Measurements from ENCODE around the gene SEBOX. TPM values are rescaled to one million over a fixed set of nuclear protein-coding genes. Genes with fewer than 3 reads are reported as not detected.

SEBOX gene
- total and polyA plus RNA-seq, 2 donors (not counting 1 experiment from before 2014, with no cell fraction given) = not detected

- 95% methylated on average over 19 of the region's 21 CpGs for WGBS (ENCODE audit: insufficient coverage)
- peak overlapping the region; percentile 88 for H3K4me3 Mint-ChIP-seq
- ATAC-seq (ENCODE audit: low read depth) (no peak), DNase-seq (no peak)
- no peaks in the 10 kb centered on the region for H4K20me1 ChIP-seq (ENCODE audit: control insufficient read depth, insufficient read depth, low read length, poor library complexity, severe bottlenecking)
- no peaks in the 10 kb centered on the region for H3K9me3 ChIP-seq (ENCODE audit: control extremely low read depth in 1 of 3, control insufficient read depth in 2 of 3, insufficient read depth in 1 of 3, low read length in 2 of 3)
- H3K27me3 Mint-ChIP-seq = no peaks in the 10 kb centered on the region
- H3K4me1 ChIP-seq (ENCODE audit: control insufficient read depth in 2 of 2, insufficient read depth in 2 of 2, low read length in 2 of 2) = peaks cover 13 to 22% of the 10 kb centered on the region in 2 donors
- no peak overlapping the region for H3K27ac Mint-ChIP-seq
- ChIA-PET POLR2A (no interaction called here), CTCF (no interaction called here)
- peak overlapping the region; percentile 83 for H2AFZ ChIP-seq (ENCODE audit: insufficient read depth, low read depth, low read length, poor library complexity, severe bottlenecking)
- no peak overlapping the region for H3K27ac ChIP-seq (ENCODE audit: low read length in 2 of 2)
- H3K9me3 Mint-ChIP-seq (ENCODE audit: insufficient read depth) = no peaks in the 10 kb centered on the region
- intact Hi-C loops (cut with micrococcal nuclease) = loop anchor here (5.0 kb wide), 1 partner anchor 35 kb away; no protein-coding TSS in a partner anchor
- no peaks in the 10 kb centered on the region for H3K36me3 ChIP-seq (replicated peaks in 1 of 2; ENCODE audit: control extremely low read depth in 1 of 2, control insufficient read depth in 1 of 2, extremely low read depth in 1 of 2, insufficient read depth in 2 of 2, low read length in 1 of 2)
- peaks cover 22% of the 10 kb centered on the region for H3K4me1 Mint-ChIP-seq
- H3K27me3 ChIP-seq (replicated peaks in 1 of 4; ENCODE audit: control extremely low read depth in 1 of 4, control insufficient read depth in 3 of 4, insufficient read depth in 4 of 4, low read length in 3 of 4) = no peaks in the 10 kb centered on the region
- TF ChIP-seq EZH2 (IDR thresholded peaks at IDR 0.05; ENCODE audit: borderline replicate concordance, insufficient read depth, low read depth, low read length, poor library complexity, severe bottlenecking) (no peak), CTCF (IDR thresholded peaks at IDR 0.05) (no peak)
- H3K79me2 ChIP-seq (ENCODE audit: control insufficient read depth, insufficient read depth, low read length) = no peaks in the 10 kb centered on the region
- peak overlapping the region; percentile 88 for H3K4me2 ChIP-seq (replicated peaks; ENCODE audit: low read depth, low read length, poor library complexity, severe bottlenecking)
- H3K9ac ChIP-seq (ENCODE audit: low read length) = no peak overlapping the region
- no peak overlapping the region for H3K4me3 ChIP-seq (ENCODE audit: control extremely low read depth in 1 of 5, extremely low read depth in 1 of 5, insufficient read depth in 1 of 5, low read depth in 2 of 5, low read length in 4 of 5)
Measured at GRCh38 chr17:28317099-28317965, 47.7 kb downstream of the SEBOX start.

Measured in B cell (primary cell).